HG03108 (cell line): ENCODE measurements around the gene IL1RAP.

Experiments used
- ATAC-seq: cut with Tn5 transposase; IDR thresholded peaks from one replicate; pipeline ENCODE4 v1.9.1; 2021; ENCODE audit warnings: moderate library complexity; ENCODE audit not compliant: unreplicated experiment

The IL1RAP gene

DNA sequence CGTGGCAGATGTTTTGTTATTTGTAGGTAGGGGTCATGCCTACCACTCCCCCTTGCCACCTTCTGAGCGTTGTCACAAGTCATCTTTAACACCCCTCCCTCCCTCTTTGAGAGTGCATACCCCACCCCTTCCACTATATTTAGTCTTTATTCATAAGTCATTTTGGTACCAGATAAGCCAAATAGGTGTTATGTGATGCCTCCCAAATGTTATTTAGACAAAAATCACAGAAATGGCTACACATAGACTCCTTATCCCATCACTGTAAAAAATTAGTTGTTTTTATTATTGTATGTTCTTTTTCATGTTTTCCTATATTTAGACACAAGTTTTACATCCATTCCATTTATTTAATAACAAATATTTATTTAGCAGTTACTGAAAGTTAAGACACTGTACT lies 93.1 kb downstream of the IL1RAP start:
- no peak for ATAC-seq

DNA sequence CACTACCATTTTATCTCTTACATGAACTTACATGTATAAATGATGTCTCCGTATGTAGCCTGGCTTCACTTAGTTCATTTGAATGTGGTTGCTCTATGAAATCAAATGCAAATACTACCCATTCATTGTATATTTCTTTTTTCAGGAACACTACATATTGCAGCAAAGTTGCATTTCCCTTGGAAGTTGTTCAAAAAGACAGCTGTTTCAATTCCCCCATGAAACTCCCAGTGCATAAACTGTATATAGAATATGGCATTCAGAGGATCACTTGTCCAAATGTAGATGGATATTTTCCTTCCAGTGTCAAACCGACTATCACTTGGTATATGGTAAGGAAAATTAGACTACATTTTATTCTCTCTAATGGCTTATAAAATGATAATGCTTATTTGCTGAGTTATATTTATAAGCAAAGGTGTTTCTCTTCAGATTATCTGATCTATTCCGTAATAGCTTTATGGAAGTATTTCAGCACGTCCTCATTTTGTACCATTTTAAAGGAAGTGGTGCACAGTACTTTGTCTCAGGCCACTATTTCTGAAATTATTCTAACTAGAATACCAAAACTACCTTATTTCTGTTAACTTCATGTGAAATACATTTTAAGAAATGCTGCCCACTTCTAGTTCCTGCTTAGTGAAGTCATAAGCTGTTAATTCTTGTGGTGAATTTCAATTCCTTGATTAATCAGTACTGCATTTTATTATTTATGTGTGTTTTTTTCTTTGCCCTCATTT lies 95.1 kb downstream of the IL1RAP start:
- ATAC-seq, result no peak

DNA sequence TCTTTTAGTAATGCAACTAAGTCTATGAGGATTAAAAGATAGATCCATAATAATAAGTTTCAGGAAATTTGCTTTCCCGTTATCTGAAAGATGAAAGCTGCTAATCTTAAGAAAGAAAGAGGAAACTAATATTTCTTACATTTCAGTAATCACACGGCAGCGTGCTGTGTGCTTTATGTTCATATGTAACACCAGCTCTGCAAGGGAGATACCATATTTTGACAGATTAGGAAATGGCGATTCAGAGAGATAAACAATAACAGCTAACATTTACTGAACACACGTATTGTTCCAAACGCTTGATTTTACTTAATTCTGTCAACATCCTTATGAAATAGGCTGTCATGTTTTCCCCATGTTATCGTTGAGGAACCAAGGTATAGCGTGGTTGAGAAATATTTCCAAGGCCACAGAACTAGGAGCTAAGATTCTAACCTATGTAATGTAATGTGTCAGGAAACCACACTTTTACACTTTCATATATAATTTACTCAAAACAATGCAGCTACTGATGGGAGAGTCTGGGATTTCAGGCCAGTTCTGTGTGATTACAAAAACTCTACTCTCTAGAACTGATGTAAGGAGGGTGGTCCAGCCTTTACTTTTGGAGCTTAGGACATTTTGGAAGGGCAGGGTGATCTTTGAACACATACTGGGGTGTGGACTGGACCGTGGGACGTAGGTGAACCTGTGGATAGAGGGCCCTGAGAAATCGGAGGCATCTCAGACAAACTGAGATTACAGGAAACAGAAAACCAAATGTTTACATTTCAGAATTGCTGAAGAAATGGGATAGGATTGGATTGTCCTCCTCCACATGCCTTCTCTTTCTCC lies 100.6 kb downstream of the IL1RAP start:
- ATAC-seq, result no peak

DNA sequence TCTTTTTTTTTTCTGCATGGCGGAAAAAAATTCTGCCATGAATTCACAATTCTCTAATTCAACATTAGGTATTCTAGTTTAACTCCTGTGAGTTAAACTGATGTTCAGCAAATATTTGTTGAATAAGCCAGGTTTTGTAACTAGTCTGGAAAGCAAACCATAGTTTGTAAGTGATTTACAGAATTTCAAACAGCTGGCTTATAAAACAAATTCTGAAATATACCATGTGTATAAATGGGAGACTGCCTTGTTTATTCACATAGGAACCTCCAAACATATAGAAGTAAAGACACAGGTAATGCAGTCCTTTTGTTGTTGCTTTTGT lies 101.1 kb downstream of the IL1RAP start:
- ATAC-seq, result no peak

DNA sequence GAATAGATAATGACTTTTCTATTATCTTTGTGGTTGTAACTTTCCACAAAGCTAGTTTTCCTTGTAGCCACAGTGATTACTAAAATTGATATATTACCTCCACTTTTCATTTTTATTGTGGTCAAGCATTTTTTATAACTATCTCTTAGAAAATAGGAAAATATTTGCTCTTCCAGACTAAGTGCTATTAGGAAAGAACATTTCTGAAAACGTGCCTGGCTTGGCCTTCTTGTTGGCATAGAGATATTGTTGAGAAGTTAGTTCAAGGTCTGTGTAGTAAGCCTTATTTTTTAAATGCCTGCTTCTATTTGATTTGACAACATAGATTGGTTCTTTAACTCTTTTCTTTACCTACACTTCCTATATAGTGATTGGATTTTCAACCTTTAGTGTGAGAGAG lies 101.7 kb downstream of the IL1RAP start:
- ATAC-seq, result no peak

DNA sequence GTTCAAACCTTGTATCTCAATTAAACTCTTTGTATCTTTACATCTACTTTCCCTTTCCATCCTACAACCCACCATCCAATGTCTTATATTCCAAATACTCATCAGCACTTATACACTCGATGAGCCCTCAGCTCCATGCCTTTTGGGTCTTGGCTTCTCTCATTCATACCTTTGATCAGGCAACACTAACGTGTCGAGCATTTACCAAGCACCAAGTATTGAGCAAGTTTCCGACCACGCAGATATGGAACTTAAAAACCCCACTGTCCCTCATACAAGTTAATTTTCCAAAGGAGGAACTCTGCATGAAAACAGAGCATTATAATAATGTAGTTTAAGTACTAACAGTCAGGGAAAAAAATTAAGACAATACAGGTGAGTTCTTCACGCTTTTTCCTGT lies 102.8 kb downstream of the IL1RAP start:
- ATAC-seq, result no peak

DNA sequence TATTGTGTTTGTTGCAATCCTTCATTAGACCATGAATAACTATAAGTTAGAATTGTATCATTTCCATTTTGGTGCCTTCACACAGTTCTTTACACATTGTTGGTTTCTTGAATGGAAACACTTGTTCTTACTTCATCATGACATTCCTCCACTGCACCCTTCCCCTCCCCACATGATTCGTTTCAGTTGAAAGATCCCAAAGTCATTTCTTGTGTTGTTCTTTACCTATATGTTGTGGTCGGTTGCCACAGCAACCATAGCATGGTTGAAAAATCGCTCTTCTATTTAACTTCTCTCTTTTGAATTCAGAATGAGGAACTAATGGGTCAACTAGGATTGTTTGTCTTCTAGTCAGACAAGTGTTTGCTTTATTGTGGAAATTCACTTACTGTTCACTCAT lies 103.3 kb downstream of the IL1RAP start:
- ATAC-seq, result peak; percentile 76

DNA sequence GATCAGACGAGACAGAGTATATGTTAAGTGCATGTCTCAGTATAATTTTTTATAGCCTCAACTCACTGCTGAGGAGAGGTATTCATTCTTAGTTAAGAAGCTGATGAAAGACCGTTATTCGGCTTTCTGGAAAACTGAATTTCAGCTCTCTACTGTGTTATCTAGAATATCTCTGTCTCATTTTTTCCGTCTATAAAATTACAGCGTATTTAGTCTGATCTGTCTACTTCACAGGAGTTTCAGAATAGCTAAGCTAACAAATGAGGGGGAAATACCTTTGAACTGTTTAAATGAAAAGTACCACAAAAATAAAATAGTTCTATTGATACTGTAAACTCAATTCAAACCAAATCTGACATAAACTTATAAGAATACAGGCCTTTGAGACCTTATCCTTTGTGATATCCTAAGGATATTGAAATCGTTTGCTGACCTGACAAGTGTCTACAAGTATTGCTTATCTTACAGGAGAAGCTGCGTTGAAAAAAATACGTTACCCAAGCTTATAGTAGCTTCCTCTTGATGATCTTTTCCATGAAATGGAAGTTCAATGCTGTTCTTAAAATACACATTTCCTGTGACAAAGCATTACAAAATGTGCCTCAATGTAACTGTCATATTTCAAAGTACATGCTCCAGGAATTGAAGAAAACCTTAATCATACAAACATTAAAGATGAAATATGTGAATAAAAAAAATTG lies 104.6 kb downstream of the IL1RAP start:
- ATAC-seq, result no peak

DNA sequence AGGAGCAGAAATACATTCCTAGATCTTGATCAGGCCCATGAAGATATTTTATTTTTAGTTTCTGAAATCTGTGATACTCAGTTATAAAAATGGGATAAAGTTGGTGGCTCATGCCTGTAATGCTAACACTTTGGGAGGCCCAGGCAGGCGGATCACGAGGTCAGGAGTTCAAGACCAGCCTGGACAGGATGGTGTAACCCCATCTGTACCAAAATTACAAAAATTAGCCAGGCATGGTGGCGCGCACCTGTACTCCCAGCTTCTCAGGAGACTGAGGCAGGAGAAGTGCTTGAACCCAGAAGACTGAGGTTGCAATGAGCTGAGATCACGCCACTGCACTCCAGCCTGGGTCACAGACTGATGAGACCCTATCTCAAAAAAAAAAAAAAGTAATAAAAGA lies 105.5 kb downstream of the IL1RAP start:
- no peak for ATAC-seq

DNA sequence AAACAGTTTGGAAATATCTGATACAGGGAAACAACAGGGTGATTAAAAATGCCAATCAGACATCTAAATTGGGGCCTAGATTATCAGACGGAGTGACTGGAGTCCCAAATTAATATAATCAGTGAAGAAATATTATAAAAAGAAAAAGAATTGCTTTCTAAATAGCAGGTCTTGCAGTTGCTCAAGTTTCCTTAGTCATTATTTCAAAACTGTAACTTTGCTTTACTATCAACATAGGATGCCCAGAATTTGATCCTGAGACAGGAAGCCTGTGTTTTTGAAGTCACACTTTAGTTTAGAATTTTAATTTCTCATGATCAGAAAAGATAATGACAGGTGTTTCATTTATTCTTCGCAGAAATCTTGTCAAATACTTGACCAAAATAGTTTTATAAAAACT lies 105.9 kb downstream of the IL1RAP start:
- no peak for ATAC-seq

DNA sequence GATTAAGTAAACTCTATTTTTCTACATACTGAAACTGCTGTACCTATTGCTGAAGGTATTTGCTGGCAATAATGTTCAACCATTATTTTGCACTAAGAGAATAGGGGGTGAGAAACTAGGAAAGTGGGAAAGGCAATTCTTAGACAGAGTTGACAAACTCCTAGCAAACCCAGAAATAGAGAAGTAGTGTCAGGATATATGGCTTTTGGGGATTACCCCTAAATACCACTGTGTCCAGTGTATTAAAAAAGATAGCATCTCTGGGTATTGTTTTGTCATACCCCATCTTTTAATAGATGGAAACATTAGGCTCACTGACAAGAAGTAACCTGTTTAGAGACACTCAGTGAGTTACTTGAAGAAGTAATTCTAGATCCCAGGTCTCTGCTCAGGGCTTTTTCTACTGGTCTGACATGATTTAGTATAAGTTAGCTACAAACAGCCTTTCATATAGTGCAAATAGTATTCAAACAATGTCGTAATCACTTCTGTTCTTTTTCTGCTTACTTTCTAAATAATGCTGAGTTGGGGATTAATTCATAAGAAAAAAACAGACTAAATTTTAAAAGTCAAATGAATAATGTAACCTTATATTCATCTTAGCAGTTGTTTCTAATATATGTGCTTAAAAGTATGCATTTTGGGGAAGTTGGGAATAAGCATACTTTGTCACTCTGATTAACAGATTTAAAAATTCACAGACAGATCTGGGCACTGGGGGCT lies 107.2 kb downstream of the IL1RAP start:
- no peak for ATAC-seq

DNA sequence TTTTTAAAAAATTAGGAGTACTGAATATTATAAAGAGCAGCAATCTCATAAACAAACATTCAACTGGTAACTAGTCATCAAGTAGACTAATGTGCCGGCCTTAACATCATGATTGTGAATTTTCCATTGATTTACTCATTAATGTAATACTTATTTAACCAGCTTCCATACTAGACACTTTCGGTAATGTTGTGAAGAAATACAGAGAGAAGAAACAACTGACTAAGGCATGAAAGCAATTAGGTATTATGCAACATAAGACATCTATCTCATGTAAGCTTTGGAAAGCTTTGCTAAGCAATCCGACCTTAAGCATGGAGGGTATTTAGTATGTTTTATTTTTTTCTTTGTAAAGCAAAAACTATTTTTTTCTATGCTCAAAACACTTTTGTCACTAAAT lies 108.0 kb downstream of the IL1RAP start:
- ATAC-seq, result no peak

DNA sequence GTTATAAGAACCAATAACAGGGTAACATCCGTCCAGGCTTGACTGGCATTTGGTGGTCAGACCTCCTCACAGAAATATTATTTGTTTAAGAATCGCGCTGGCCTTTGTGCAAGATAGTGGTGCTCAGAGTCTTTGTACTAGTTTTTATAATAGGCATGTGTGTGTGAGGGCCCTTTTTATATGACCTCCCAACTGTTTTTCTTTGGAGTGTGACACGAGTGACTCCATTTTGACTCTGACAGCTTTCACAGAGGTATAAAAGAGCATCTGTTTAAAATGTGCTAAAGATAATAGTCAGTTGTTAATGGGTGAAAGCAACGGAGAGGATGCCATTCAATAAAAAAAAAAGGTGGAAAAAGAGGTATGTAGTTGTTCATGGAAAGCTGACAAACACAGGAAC lies 110.4 kb downstream of the IL1RAP start:
- ATAC-seq, result no peak

DNA sequence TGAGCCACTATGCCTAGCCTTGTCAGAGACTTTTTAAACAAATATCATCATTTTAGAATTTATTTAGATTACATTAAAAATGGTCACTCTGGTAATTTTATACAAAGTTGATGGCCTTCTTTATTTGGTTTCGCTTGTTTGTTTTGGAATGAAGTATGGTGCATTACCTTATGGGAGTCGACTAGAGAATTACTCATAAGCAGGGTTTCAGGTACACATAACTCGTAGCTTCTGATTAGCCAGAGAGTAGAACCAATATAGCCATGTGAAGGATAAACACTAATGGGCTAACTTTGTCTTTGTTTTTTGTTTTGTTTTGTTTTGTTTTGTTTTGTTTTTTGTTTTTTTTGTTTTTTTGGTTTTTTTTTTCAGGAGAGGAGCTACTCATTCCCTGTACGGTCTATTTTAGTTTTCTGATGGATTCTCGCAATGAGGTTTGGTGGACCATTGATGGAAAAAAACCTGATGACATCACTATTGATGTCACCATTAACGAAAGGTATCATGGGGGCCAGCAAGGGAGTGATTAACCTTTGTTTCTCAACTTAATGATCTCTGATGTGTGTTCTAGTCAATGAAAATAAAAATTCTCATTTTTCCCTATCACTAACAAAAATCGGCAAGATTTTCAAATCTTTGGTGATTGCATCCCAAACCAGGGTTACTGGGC lies 113.2 kb downstream of the IL1RAP start:
- ATAC-seq, result no peak

DNA sequence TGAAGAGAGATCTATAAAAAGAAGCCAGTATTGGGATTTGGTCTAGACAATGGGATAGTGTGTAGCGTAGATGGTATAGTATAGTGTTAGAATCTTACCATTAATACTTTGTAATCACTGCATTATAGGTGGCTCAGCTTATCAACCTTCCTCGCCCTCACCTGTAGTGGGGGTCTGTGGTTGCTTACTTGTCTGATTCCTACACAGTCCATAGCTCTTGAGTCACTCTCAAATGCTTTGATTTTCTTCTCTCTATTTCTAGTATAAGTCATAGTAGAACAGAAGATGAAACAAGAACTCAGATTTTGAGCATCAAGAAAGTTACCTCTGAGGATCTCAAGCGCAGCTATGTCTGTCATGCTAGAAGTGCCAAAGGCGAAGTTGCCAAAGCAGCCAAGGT lies 115.2 kb downstream of the IL1RAP start:
- ATAC-seq, result no peak

DNA sequence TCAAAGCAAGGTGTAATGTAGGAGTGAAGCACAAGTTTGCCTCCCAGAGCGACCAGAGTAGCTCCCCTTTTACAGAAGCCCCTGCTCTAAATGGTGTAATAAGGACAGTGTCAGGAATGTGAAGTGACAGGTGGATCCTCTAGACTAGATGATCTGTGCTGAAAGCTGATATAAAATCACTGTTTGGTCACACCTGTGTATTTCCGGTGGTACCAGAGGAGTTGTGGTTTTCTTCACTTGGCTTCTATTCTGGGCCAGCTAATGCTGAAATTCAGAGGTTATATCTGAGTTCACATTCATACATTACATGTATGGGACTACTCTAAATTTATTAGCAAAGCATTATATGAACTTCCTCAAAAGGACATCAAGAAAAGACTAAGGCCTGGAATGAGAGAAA lies 117.4 kb downstream of the IL1RAP start:
- ATAC-seq, result no peak

DNA sequence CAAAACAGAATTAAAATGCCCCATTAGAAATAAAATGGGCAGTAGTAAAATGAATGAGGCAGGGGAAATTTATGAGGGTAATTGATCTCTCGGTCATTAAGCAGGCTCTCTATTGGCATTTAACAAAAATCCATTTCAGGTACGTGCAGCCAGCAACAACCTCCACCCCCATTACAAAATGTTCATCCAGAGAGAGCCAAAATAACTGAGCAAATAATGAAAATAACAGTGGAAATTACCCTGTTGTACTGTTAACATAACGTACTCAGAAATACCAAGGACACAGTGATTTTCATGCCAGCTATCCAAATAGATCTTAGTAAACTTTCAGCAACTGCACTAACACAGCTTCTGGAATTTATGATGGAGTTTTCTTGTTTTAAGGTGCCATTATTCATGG lies 127.7 kb downstream of the IL1RAP start:
- no peak for ATAC-seq

DNA sequence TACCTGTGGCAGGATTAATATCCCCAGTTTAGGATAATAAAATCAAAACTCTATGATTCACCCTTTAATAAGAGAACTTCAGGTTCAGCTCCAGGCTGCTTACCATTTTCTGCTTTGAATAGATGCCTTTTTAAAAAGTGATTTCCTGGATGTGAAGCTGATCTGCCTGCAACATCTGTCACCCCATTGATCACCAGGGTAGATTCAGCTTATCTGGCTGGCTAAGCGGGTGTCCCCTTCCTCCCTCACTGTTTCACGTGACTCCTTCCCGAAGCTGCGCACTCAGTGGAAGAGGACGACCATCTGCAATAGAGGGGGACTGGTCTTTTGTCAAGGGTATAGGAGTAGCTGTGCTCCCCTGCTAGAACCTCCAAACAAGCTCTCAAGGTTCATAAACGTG lies 128.1 kb downstream of the IL1RAP start:
- ATAC-seq, result no peak

DNA sequence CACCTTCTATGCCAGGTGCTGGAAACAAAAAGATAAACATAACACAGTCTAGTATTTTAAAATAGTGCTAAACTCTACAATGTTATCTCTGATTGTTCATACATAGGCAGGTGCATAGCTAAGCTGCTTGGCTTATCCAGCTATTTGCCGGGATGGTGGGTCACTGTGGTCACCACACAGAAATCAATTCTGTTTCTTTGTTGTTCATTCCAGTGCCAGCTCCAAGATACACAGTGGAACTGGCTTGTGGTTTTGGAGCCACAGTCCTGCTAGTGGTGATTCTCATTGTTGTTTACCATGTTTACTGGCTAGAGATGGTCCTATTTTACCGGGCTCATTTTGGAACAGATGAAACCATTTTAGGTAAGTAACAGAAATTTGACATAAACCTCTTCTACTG lies 130.2 kb downstream of the IL1RAP start:
- ATAC-seq, result no peak

DNA sequence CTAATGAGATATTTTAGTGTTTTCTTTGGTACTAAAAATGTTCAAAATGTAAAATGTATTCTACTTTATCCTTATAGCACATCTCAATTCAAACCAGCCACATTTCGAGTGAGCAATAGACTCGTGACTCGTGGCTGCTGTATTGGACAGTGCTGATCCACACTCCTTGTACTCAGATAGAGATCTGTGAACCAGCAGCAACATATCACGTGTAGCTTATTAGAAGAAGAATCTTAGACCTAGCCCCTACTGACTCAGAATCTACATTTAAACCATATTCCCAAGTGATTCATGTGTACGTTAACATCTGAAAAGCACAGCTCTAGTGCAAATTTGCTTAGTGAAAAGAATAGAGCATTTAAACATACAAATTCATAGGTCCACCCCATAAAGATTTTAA lies 130.9 kb downstream of the IL1RAP start:
- ATAC-seq, result no peak

DNA sequence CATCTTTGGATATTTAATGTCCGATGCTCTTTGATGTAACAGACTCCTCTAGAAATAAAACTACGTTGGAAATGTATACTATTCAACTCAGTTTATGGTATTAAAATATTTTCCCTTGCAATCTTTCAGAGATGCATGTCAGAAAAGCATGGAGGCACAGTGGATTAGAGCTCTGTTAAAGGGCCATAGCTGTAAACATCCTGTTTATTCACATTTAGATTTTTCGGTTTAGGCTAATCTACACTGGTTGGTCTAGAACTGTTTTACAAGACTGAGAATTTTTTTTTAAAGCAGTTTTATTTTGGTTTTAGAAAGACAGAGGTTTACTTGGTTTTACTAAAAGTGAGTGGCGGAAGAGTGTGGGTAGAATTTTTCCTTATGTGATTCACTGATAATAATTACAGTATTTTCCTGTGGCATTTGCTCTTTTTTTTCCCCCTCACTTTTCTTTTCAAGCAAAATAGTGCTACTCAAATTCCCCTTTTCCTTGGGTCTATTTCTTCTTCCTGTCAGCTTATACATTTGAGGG lies 132.1 kb downstream of the IL1RAP start:
- no peak for ATAC-seq
